ENCODE results near the gene DOCK6.

DOCK6 gene

GRCh38 chr19:11261971-11262839 is at the start of gene DOCK6:
Gene DOCK6 (minus strand): TSS chr19:11262524. CDS start chr19:11262440, 84 bp downstream.
- peak within 1 kb of the TSS; percentile 77 for H3K4me3 ChIP-seq (replicated peaks; ENCODE audit: low read depth, low read length)

GRCh38 chr19:11306337-11306736 is 44.0 kb upstream of the DOCK6 start:
- no peak for TF ChIP-seq CTCF (IDR thresholded peaks at IDR 0.05; ENCODE audit: low read length, missing control alignments)
- DNase-seq (ENCODE audit: low read depth) = no peak
- H3K4me3 ChIP-seq (replicated peaks; ENCODE audit: low read depth, low read length) = no peak overlapping the region

More at GRCh38 chr19:11261971-11262839, at the start of gene DOCK6:
- no peak for DNase-seq (ENCODE audit: low read depth)
- TF ChIP-seq CTCF (IDR thresholded peaks at IDR 0.05; ENCODE audit: low read length, missing control alignments) = peak; percentile 25

- no peak for DNase-seq (ENCODE audit: low read depth)
- no peak for TF ChIP-seq CTCF (IDR thresholded peaks at IDR 0.05; ENCODE audit: low read length, missing control alignments)
- H3K4me3 ChIP-seq (replicated peaks; ENCODE audit: low read depth, low read length) = no peak overlapping the region
Observed at GRCh38 chr19:11304936-11305335, 42.6 kb upstream of the DOCK6 start.

- no peak overlapping the region for H3K4me3 ChIP-seq (replicated peaks; ENCODE audit: low read depth, low read length)
Observed at GRCh38 chr19:11300811-11301120, 38.4 kb upstream of the DOCK6 start.

GRCh38 chr19:11299946-11300810 is 37.9 kb upstream of the DOCK6 start:
- H3K4me3 ChIP-seq (replicated peaks; ENCODE audit: low read depth, low read length) = no peak overlapping the region
- DNase-seq (ENCODE audit: low read depth) = no peak

More at GRCh38 chr19:11300811-11301120, 38.4 kb upstream of the DOCK6 start:
- TF ChIP-seq CTCF (IDR thresholded peaks at IDR 0.05; ENCODE audit: low read length, missing control alignments) = no peak
- DNase-seq (ENCODE audit: low read depth) = no peak

GRCh38 chr19:11296264-11296663 is 33.9 kb upstream of the DOCK6 start:
- H3K4me3 ChIP-seq (replicated peaks; ENCODE audit: low read depth, low read length) = no peak overlapping the region
- TF ChIP-seq CTCF (IDR thresholded peaks at IDR 0.05; ENCODE audit: low read length, missing control alignments) = no peak
- DNase-seq (ENCODE audit: low read depth) = peak; percentile 67

More at GRCh38 chr19:11299946-11300810, 37.9 kb upstream of the DOCK6 start:
- TF ChIP-seq CTCF (IDR thresholded peaks at IDR 0.05; ENCODE audit: low read length, missing control alignments) = no peak
